HCT116 (cell line): ENCODE measurements around the gene KNCN. TPM values are rescaled to one million over a fixed set of nuclear protein-coding genes. Genes with fewer than 3 reads are reported as not detected.

Experiments
- ATAC-seq: fragments of 200-7000 bp; cut with Tn5 transposase; 2 replicates; pipeline ENCODE4 v1.9.1; 2020; ENCODE audit warnings: mild to moderate bottlenecking, moderate library complexity
- BruUV-seq: library from RNA; stranded (reverse); fragments of 400-500 nt; replicated peaks from 2 replicates; lab custom pipeline; 2021; lab: Mats Ljungman, UMichigan
- CTCF ChIA-PET: fragments of 300-600 bp; sonication (Branson Sonifier 250); formaldehyde crosslinking; loops from one replicate; lab custom pipeline; 2021; ENCODE audit warnings: antibody characterized with exemption; lab: Charles Lee
- POLR2A ChIA-PET: fragments of 300-600, 350-600 bp; sonication (Branson Sonifier 250); formaldehyde crosslinking; loops from one replicate; lab custom pipeline; 2021; ENCODE audit warnings: antibody characterized with exemption; lab: Charles Lee
- RAD21 ChIA-PET, 2 experiments: fragments of 300-600 bp; sonication (Branson Sonifier 250); formaldehyde crosslinking; loops; one replicate each; lab custom pipeline; 2023; ENCODE audit warnings: low total read pairs in 2 of 2; ENCODE audit not compliant: uncharacterized antibody in 2 of 2, unreplicated experiment in 2 of 2, low non-redundant PET in 1 of 2; lab: Charles Lee
- DNase-seq: peaks from one replicate; pipeline ENCODE4 v3.0.0-alpha.2; 2010; ENCODE audit warnings: low read depth, low spot score
- H2AFZ ChIP-seq: fragments of 200-600 bp; shearing (Covaris generic), sonication (generic); 2 replicates; pipeline ENCODE4 v1.6.1; 2017; ENCODE audit warnings: low read depth, mixed run types, mixed read lengths, antibody characterized with exemption, low read length; ENCODE audit not compliant: poor library complexity, severe bottlenecking
- H3K27ac ChIP-seq: 2 replicates; pipeline ENCODE4 v1.5.1; 2012; ENCODE audit warnings: low read depth, low read length
- H3K27me3 ChIP-seq: fragments of 200-600 bp; sonication (generic); 2 replicates; pipeline ENCODE4 v1.6.1; 2016; ENCODE audit warnings: mixed run types, low read length, mixed read lengths; ENCODE audit not compliant: insufficient read depth
- H3K36me3 ChIP-seq, 2 experiments: fragments of 200-500 bp in 1 of 2; fragments of 200-600 bp in 1 of 2; sonication (Bioruptor generic) in 1 of 2; sonication (generic) in 1 of 2; 2 replicates each; pipeline versions ENCODE4 v1.5.1 to v1.6.1; 2014 to 2016; ENCODE audit warnings: low read length in 2 of 2, inconsistent platforms in 1 of 2, mixed read lengths in 1 of 2, mixed run types in 1 of 2; ENCODE audit not compliant: insufficient read depth in 2 of 2, control insufficient read depth in 1 of 2
- H3K4me1 ChIP-seq, 2 experiments: fragments of 200-600 bp in 1 of 2; sonication (generic) in 1 of 2; 2 replicates each; pipeline versions ENCODE4 v1.5.1 to v1.6.1; 2012 to 2017; ENCODE audit warnings: low read length in 2 of 2, inconsistent platforms in 1 of 2, mild to moderate bottlenecking in 1 of 2, mixed read lengths in 1 of 2, mixed run types in 1 of 2, moderate library complexity in 1 of 2; ENCODE audit not compliant: insufficient read depth in 2 of 2, control insufficient read depth in 1 of 2
- H3K4me2 ChIP-seq: fragments of 200-600 bp; sonication (generic); 2 replicates; pipeline ENCODE4 v1.6.1; 2017; ENCODE audit warnings: mixed run types, low read length, mixed read lengths
- H3K4me3 ChIP-seq, 2 experiments: fragments of 200-600 bp in 1 of 2; sonication (generic) in 1 of 2; replicated peaks in 1 of 2; 2 replicates each; pipeline ENCODE4 v1.5.1; 2011 to 2016; ENCODE audit warnings: low read length in 2 of 2, control low read depth in 1 of 2, low read depth in 1 of 2, mild to moderate bottlenecking in 1 of 2, mixed read lengths in 1 of 2, mixed run types in 1 of 2
- H3K79me2 ChIP-seq: fragments of 200-600 bp; sonication (generic); 2 replicates; pipeline ENCODE4 v1.6.1; 2017; ENCODE audit warnings: mild to moderate bottlenecking, mixed run types, low read length, moderate library complexity, mixed read lengths; ENCODE audit not compliant: insufficient read depth
- H3K9ac ChIP-seq: fragments of 200-600 bp; sonication (generic); 2 replicates; pipeline ENCODE4 v1.6.1; 2016; ENCODE audit warnings: low read length, mixed read lengths
- H3K9me2 ChIP-seq: fragments of 200-600 bp; sonication (generic), shearing (Covaris generic); 2 replicates; pipeline ENCODE4 v1.6.1; 2017; ENCODE audit warnings: mixed run types, mild to moderate bottlenecking, moderate library complexity; ENCODE audit not compliant: insufficient read depth
- H3K9me3 ChIP-seq, 2 experiments: fragments of 200-500 bp in 1 of 2; fragments of 200-600 bp in 1 of 2; sonication (Bioruptor generic) in 1 of 2; sonication (generic) in 1 of 2; 2 replicates each; pipeline ENCODE4 v1.6.1; 2014 to 2017; ENCODE audit warnings: low read length in 2 of 2, mixed read lengths in 2 of 2, inconsistent platforms in 1 of 2, low read depth in 1 of 2, mild to moderate bottlenecking in 1 of 2, mixed run types in 1 of 2, moderate library complexity in 1 of 2; ENCODE audit not compliant: control insufficient read depth in 1 of 2, insufficient read depth in 1 of 2
- H4K20me1 ChIP-seq: fragments of 200-600 bp; sonication (generic), shearing (Covaris generic); 2 replicates; pipeline ENCODE4 v1.6.1; 2017; ENCODE audit warnings: mixed run types, mild to moderate bottlenecking, moderate library complexity; ENCODE audit not compliant: insufficient read depth
- CBX3 ChIP-seq: IDR thresholded peaks from 2 replicates; pipeline ENCODE4 v1.6.1; 2012; ENCODE audit warnings: low read depth
- CEBPB ChIP-seq: IDR thresholded peaks from 2 replicates; pipeline ENCODE4 v1.6.1; 2012; ENCODE audit warnings: low read depth
- CTCF ChIP-seq, 3 experiments: fragments of 200-600 bp in 1 of 3; sonication (generic) in 1 of 3; IDR thresholded peaks in 2 of 3; conservative IDR thresholded peaks in 1 of 3; 2 replicates each; pipeline ENCODE4 v1.5.1; 2012 to 2017; ENCODE audit warnings: low read depth in 2 of 3, low read length in 2 of 3, antibody characterized with exemption in 1 of 3, borderline replicate concordance in 1 of 3, control low read depth in 1 of 3, mild to moderate bottlenecking in 1 of 3, mixed read lengths in 1 of 3, mixed run types in 1 of 3, moderate library complexity in 1 of 3; ENCODE audit not compliant: insufficient read depth in 1 of 3
- EGR1 ChIP-seq: IDR thresholded peaks from 2 replicates; pipeline ENCODE4 v1.6.1; 2012; ENCODE audit warnings: low read depth
- JUND ChIP-seq: IDR thresholded peaks from 2 replicates; pipeline ENCODE4 v1.6.1; 2012
- POLR2AphosphoS5 ChIP-seq: IDR thresholded peaks from 2 replicates; pipeline ENCODE4 v1.6.1; 2011; ENCODE audit warnings: mild to moderate bottlenecking, low read depth, low read length, moderate library complexity
- RAD21 ChIP-seq: IDR thresholded peaks from 2 replicates; pipeline ENCODE4 v1.6.1; 2012; ENCODE audit warnings: low read depth, mild to moderate bottlenecking
- SIN3A ChIP-seq: IDR thresholded peaks from 2 replicates; pipeline ENCODE4 v1.6.1; 2012; ENCODE audit warnings: low read depth
- SRF ChIP-seq: IDR thresholded peaks from 2 replicates; pipeline ENCODE4 v1.6.1; 2012; ENCODE audit warnings: low read depth
- TCF7L2 ChIP-seq: IDR thresholded peaks from 2 replicates; pipeline ENCODE4 v1.7.0; 2011; ENCODE audit warnings: borderline replicate concordance, inconsistent platforms; ENCODE audit not compliant: insufficient read depth, insufficient read length; ENCODE audit errors: extremely low read depth
- YY1 ChIP-seq: IDR thresholded peaks from 2 replicates; pipeline ENCODE4 v1.6.1; 2011; ENCODE audit warnings: low read length, low read depth, moderate library complexity, mild to moderate bottlenecking; ENCODE audit not compliant: insufficient replicate concordance; ENCODE audit errors: extremely low read depth
- intact Hi-C: fragments of 100-400 bp; cut with micrococcal nuclease; formaldehyde crosslinking; loops from 2 replicates; pipeline ENCODE4 v1.10.0; 2022
- total RNA-seq: library from RNA; stranded (reverse); gene quantifications from one replicate; pipeline ENCODE4 v1.2.1, GENCODE V29; 2021; ENCODE audit not compliant: unreplicated experiment

The KNCN gene
- total RNA-seq, 1 experiment from 2014 or later: not detected

DNA sequence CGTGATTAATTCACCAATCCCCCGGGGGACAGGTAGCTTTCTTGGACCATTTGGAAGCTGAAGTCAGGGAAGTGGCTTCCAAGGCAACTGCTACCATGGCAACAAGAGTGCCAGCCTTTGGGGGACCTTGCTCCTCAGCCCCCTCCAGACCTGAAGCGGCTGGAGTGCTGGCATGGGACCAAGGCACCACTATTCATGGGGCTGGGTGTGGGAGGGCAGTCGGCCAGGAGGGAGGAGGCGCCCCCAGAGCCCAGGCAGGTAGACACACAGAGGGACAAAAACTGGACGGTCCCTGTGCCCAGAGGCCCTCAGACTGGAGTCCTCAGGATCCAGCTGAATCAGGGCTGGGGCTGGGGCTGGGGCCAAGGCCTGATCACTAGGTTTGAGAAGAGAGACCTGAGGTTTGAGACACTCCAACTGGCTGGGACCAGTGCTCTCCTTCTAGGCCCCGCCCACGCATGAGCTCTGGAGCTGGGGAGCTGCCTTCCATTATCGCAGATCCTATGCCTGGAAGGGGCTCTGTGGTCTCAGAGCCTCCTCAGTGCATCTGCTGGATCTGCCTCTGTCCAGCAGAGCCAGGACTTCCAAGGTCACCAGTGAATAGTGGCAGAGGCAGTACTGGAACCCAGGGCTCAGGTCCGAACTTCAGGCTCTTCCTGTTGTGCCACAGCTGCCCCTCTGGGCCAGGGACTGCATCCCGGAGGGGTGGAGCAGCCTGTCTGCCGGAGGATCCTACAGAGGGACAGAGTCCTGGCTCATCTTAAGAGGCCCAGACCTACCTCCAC lies 3.3 kb upstream of the KNCN start (continued):
- TF ChIP-seq CEBPB (no peak), SRF (no peak), CTCF (IDR thresholded peaks at IDR 0.05 in 2 of 3, conservative IDR thresholded peaks at IDR 0.05 in 1 of 3; ENCODE audit: borderline replicate concordance in 1 of 3, insufficient read depth in 1 of 3, low read depth in 2 of 3, low read length in 2 of 3) (no peak), TCF7L2 (no peak), POLR2AphosphoS5 (no peak), CBX3 (no peak), EGR1 (no peak), RAD21 (no peak)

DNA sequence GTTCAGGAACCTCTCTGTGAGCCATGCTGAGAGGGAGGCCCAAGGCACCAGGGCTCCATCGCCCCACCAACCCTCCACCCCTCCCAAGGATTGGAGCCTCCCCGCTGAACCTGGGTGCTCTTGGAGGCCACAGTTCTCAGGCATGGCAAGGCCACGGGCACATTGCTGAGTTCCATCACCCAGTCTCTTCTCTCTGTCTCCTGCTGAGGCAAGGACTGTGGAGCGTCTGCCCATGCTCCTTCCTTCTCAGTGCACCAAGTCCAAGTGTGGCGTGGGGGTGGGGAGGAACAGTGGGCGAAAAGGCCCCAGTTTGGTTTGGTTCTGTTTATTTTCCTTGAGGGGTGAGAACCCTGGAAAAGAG lies 2.8 kb upstream of the KNCN start:
- no peak overlapping the region for H3K9ac ChIP-seq
- H3K4me1 ChIP-seq: peaks cover 0 to 7% of the 10 kb centered on the region in 2 experiments; a peak in 2 of 4 replicates
- intact Hi-C loops: no loop called here
- DNase-seq: no peak
- CTCF ChIA-PET: no interaction called here
- no peak for TF ChIP-seq SIN3A
- no peak for TF ChIP-seq JUND
- no peak for TF ChIP-seq YY1
- H3K9me3 ChIP-seq: no peaks in the 10 kb centered on the region
- POLR2A ChIA-PET: no interaction called here
- no peaks in the 10 kb centered on the region for H3K79me2 ChIP-seq
- no peak overlapping the region for H3K27ac ChIP-seq
- RAD21 ChIA-PET: interaction anchor here in 1 of 2 experiments (0.6 kb wide), 1 partner anchor 112 kb away, joined by 8 read pairs; no protein-coding TSS in a partner anchor
- H3K36me3 ChIP-seq: no peaks in the 10 kb centered on the region; a peak in 2 of 4 replicates
- H3K9me2 ChIP-seq: no peaks in the 10 kb centered on the region
- no peaks in the 10 kb centered on the region; the same call in 1 of the 2 replicates for H4K20me1 ChIP-seq
- ATAC-seq: no peak
- no peak overlapping the region for H3K4me3 ChIP-seq
- H2AFZ ChIP-seq: no peak overlapping the region
- H3K4me2 ChIP-seq: no peak overlapping the region
- H3K27me3 ChIP-seq: no peaks in the 10 kb centered on the region
- no TSS peak for BruUV-seq
